Measurements from ENCODE around the gene BAG3.
"Not testable (repeated sequence)": the region's sequence is repeated elsewhere in the genome, so short reads cannot be mapped to it uniquely, and the experiment has no call there.

The BAG3 gene

GRCh38 chr10:119694608-119695007 lies 43.4 kb downstream of the BAG3 start:
- no peak for DNase-seq

DNA sequence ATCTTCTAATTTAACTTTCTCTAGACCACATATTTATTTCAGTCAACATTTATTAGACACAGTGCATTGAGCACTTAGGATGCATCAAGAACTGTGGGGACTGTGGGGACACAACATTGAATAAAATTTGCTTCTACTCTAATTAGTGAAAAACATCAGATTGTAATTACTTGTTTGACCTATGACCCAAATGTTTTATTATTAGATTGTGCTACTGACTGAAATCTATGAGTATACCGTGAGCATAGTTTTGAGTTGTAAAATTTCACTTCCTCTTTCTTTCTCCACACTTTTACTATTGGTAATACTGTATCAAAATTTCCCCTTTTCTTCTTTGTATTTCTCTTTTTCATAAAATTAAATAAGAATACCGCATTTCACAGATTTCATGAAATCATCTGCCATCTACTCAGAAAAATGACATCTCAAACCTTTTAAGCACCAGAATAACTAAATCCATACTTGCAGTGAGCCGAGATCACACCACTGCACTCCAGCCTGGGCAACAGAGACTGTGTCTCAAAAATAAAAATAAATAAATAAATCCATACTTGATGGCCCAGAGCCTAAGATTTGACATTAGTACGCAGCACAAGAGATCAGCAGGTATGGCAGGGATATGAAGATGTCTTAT lies 49.3 kb downstream of the BAG3 start:
- DNase-seq = no peak

- no peak for DNase-seq
Measured at GRCh38 chr10:119701861-119702260, 50.7 kb downstream of the BAG3 start.

- DNase-seq = no peak
Measured at GRCh38 chr10:119702583-119702982, 51.4 kb downstream of the BAG3 start.

- DNase-seq = no peak
Measured at GRCh38 chr10:119703903-119704508, 52.8 kb downstream of the BAG3 start.

DNA sequence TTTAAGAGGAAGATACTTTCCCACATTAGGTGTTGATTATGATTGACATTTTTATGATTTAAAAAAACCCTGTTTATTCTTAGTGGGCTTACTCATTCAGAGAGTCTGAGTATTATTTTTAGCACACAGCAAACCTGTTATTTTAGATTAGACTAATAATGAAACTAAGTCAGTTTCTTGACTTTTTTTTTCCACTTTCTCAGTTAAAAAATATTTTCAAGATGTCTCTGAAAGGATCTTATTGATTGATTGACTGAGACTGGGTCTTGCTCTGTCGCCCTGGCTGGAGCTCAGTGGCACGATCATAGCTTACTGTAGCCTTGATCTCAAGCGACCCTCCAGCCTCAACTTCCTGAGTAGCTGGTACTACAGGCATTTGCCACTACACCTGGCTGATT lies 54.3 kb downstream of the BAG3 start:
- no peak for DNase-seq

DNA sequence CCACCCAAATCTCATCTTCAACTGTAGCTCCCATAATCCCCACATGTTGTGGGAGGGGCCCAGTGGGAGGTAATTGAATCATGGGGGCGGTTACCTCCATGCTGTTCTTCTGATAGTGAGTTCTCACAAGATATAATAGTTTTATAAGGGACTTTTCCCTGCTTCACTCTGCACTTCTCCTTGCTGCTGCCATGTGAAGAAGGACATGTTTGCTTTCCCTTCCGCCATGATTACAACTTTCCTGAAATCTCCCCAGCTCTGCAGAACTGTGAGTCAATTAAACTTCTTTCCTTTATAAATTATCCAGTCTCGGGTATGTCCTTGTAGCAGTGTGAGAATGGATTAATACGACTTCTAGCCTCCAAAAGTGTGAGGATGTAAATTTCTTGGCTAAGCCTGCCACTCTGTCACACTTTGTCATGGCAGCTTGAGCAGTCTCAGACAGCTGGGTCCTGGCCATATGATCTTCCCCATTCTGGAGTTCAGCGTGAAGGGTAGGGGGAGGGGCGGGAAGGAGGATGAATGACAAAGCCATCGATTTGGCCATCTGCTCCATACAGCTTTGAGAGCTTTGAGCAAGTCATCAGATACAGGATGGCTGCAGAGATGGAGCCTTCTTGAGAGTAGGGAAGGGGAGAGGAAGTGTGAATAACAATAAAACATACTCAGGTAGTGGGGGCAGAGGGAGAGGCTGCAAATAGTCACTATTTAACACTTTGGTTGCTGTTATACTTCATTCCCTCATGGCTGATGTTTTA lies 55.5 kb downstream of the BAG3 start:
- DNase-seq = peak; percentile 99

GRCh38 chr10:119707331-119707730 lies 56.2 kb downstream of the BAG3 start:
- not testable (repeated sequence) for DNase-seq

- DNase-seq = not testable (repeated sequence)
Measured at GRCh38 chr10:119710935-119711334, 59.8 kb downstream of the BAG3 start.

DNA sequence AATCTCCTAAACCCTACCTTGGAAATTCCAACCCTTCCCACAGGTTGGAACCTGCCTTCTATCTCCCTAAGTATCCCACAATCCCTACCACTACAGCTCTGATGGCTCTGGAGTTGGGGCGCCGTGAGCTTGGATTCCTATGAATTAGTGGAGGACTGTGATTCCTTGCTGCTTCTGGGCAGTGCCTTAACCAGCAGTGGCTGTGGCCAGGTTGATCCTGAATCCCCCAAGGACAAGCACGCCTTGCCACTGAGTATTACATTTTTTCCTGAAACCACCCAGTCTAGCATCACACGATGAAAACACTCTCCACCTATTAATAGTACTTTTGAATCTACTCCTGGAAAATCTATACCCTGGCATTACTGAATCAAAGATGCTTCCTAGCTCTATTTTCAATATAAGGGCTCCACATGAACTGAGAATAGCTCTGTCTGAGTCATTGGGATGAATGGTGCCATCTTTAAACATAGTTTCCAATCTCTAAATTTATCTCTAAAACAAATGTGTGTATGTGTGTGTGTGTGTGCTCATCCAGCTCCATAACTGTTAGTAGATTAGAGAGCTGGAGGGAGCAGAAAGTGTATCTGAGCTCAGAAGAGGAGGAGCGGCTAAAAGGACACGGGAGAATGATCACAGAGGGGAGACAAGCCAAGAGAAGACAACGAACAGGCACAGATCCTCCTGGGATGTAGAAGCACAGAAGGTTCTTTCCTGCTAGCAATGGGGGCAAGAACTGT lies 62.7 kb downstream of the BAG3 start:
- peak; percentile 15 for DNase-seq

DNA sequence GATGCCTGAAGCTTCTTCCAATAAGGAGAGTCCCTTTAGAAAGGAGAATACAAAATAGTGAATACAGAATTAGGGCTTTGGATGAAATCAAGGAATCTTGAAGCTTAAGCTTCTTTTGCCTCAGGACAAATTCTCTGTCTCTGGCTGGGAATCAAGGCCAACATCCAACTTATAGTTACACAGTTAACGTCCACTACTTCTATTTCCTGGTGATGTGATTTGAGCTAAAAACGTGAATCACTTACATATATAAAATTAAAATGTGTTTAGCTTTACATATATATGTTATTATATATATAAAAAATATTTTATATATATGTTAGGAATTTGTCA lies 63.3 kb downstream of the BAG3 start:
- no peak for DNase-seq

- DNase-seq = no peak
Measured at GRCh38 chr10:119715628-119716505, 64.7 kb downstream of the BAG3 start.

- peak; percentile 38 for DNase-seq
Measured at GRCh38 chr10:119723161-119723560, 72.0 kb downstream of the BAG3 start.

GRCh38 chr10:119723624-119724023 lies 72.4 kb downstream of the BAG3 start:
- peak; percentile 49 for DNase-seq

DNA sequence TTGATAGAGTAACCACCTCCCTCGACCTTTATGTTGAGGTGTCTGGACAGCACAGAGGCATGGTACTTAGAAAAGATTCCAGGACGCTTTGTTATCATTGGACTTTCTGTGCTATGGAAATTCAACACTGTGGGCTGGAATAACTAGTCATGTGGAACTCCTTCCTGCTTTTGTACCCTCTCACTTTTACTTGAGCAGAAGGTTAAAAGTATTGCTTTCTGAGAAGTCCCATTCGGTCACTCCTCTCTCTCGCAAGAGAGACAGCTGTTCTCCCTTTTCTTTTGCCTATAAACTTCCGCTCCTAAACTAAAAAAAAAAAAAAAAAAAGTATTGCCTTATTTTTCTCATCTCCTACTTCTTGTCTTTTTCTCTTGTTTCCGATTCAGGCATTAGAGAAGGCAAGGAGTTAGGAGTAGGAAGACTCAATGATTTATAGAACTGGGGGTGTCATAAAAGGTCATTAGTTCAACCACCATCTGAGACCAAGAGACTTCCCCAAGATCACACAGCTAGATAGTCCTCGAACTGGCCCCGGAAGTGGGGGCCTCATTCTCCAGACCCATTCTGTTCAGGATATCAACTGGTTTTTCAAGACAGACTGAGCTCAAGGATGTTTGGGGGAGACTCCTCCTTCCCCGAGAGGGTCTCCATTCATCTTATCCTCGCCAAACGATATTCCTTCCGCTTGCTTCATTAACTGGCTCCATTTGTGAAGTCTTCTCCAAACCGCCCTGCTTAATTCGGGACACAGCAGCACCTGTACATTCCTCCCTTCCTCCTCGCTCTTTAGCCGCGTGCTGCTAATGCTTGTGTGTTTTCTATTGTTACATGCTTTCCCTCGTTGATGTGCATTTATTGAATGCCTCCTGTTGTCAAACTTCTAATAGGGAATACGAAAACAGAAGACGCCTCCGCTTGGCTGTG lies 73.7 kb downstream of the BAG3 start:
- peak; percentile 62 for DNase-seq

GRCh38 chr10:119725517-119725827 lies 74.3 kb downstream of the BAG3 start:
- no peak for DNase-seq

- peak; percentile 99 for DNase-seq
Measured at GRCh38 chr10:119725828-119726675, 74.9 kb downstream of the BAG3 start, which contains the start of gene INPP5F. Gene INPP5F, plus strand, starts transcription at chr10:119726050. Its CDS starts 213 bp downstream, at chr10:119726263.

- peak; percentile 39 for DNase-seq
Measured at GRCh38 chr10:119726676-119727261, 75.6 kb downstream of the BAG3 start.
